Activated T-helper 2 cell treated with anti-CD3 and anti-CD28 coated beads, Interferon-gamma antibody, Interleukin-2, Interleukin-4, amounts not matched to agents 10 μg/mL and 5 μg/mL and 100 μg/mL, durations not matched to agents 14 hours and 24 hours and 36 hours (primary cell): ENCODE data around the gene GALNT14. TPM values are rescaled to one million over a fixed set of nuclear protein-coding genes. Genes with fewer than 3 reads are reported as not detected.

ENCODE experiments used
- DNase-seq: peaks from one replicate; pipeline ENCODE4 v3.0.0; 2021; ENCODE audit warnings: low spot score
- H3K27ac Mint-ChIP-seq: one replicate; pipeline ENCODE4 v1.8.0; 2021; ENCODE audit warnings: mixed read lengths
- H3K27me3 Mint-ChIP-seq: one replicate; pipeline ENCODE4 v1.8.0; 2021; ENCODE audit warnings: low read depth, mixed read lengths
- H3K36me3 Mint-ChIP-seq: one replicate; pipeline ENCODE4 v1.8.0; 2021; ENCODE audit warnings: low read depth, mixed read lengths
- H3K4me1 Mint-ChIP-seq: one replicate; pipeline ENCODE4 v1.8.0; 2021; ENCODE audit warnings: low read depth, mixed read lengths
- H3K4me3 Mint-ChIP-seq: one replicate; pipeline ENCODE4 v1.8.0; 2021; ENCODE audit warnings: low read depth, mild to moderate bottlenecking, moderate library complexity, mixed read lengths
- H3K9me3 Mint-ChIP-seq: one replicate; pipeline ENCODE4 v1.8.0; 2021; ENCODE audit warnings: mixed read lengths
- intact Hi-C: fragments of 100-400 bp; cut with micrococcal nuclease; formaldehyde crosslinking; loops from one replicate; pipeline ENCODE4 v1.15.1; 2023
- total RNA-seq: library from RNA; stranded (reverse); gene quantifications from 2 replicates; pipeline ENCODE4 v1.2.3, GENCODE V29; 2022

Gene GALNT14
- total RNA-seq, 1 donor from 2014 or later, result 0.50 TPM

- no peak for DNase-seq
- Mint-ChIP-seq H3K27me3 (peaks cover 9% of the 10 kb centered on the region), H3K9me3 (no peaks in the 10 kb centered on the region), H3K4me3 (no peak overlapping the region), H3K4me1 (no peaks in the 10 kb centered on the region), H3K27ac (no peak overlapping the region), H3K36me3 (no peaks in the 10 kb centered on the region)
- intact Hi-C loops, result no loop called here
Measured at GRCh38 chr2:31097962-31098613, 40.2 kb downstream of the GALNT14 start.

- Mint-ChIP-seq H3K27ac (no peak overlapping the region), H3K4me1 (no peaks in the 10 kb centered on the region), H3K27me3 (no peaks in the 10 kb centered on the region), H3K4me3 (no peak overlapping the region), H3K9me3 (no peaks in the 10 kb centered on the region), H3K36me3 (no peaks in the 10 kb centered on the region)
- intact Hi-C loops, result no loop called here
- DNase-seq, result no peak
Measured at GRCh38 chr2:31090188-31090587, 48.1 kb downstream of the GALNT14 start.

GRCh38 chr2:31089645-31090044 lies 48.6 kb downstream of the GALNT14 start:
- Mint-ChIP-seq H3K4me3 (no peak overlapping the region), H3K27ac (no peak overlapping the region), H3K27me3 (no peaks in the 10 kb centered on the region), H3K9me3 (no peaks in the 10 kb centered on the region), H3K36me3 (no peaks in the 10 kb centered on the region), H3K4me1 (no peaks in the 10 kb centered on the region)
- intact Hi-C loops, result no loop called here
- DNase-seq, result no peak

GRCh38 chr2:31088504-31089195 lies 49.6 kb downstream of the GALNT14 start:
- intact Hi-C loops, result no loop called here
- Mint-ChIP-seq H3K9me3 (no peaks in the 10 kb centered on the region), H3K27ac (no peak overlapping the region), H3K4me3 (no peak overlapping the region), H3K36me3 (no peaks in the 10 kb centered on the region), H3K4me1 (no peaks in the 10 kb centered on the region), H3K27me3 (no peaks in the 10 kb centered on the region)
- no peak for DNase-seq

GRCh38 chr2:31087491-31087890 lies 50.7 kb downstream of the GALNT14 start:
- DNase-seq, result no peak
- Mint-ChIP-seq H3K4me3 (no peak overlapping the region), H3K27me3 (no peaks in the 10 kb centered on the region), H3K9me3 (no peaks in the 10 kb centered on the region), H3K27ac (no peak overlapping the region), H3K36me3 (no peaks in the 10 kb centered on the region), H3K4me1 (no peaks in the 10 kb centered on the region)
- intact Hi-C loops, result no loop called here

GRCh38 chr2:31086590-31086989 lies 51.6 kb downstream of the GALNT14 start:
- intact Hi-C loops, result no loop called here
- no peak overlapping the region for H3K4me3 Mint-ChIP-seq

GRCh38 chr2:31083234-31083993 lies 54.8 kb downstream of the GALNT14 start:
- H3K9me3 Mint-ChIP-seq, result no peaks in the 10 kb centered on the region
- no peak overlapping the region for H3K4me3 Mint-ChIP-seq
- H3K27ac Mint-ChIP-seq, result no peak overlapping the region
- DNase-seq, result no peak
- H3K4me1 Mint-ChIP-seq, result no peaks in the 10 kb centered on the region
- intact Hi-C loops, result no loop called here
- H3K27me3 Mint-ChIP-seq, result no peaks in the 10 kb centered on the region
- no peaks in the 10 kb centered on the region for H3K36me3 Mint-ChIP-seq

More at GRCh38 chr2:31086590-31086989, 51.6 kb downstream of the GALNT14 start:
- no peaks in the 10 kb centered on the region for H3K9me3 Mint-ChIP-seq
- H3K27me3 Mint-ChIP-seq, result no peaks in the 10 kb centered on the region
- no peaks in the 10 kb centered on the region for H3K36me3 Mint-ChIP-seq
- H3K27ac Mint-ChIP-seq, result no peak overlapping the region
- DNase-seq, result no peak
- no peaks in the 10 kb centered on the region for H3K4me1 Mint-ChIP-seq

GRCh38 chr2:31082002-31082401 lies 56.2 kb downstream of the GALNT14 start:
- Mint-ChIP-seq H3K27me3 (no peaks in the 10 kb centered on the region), H3K9me3 (no peaks in the 10 kb centered on the region), H3K27ac (no peak overlapping the region), H3K36me3 (no peaks in the 10 kb centered on the region), H3K4me1 (no peaks in the 10 kb centered on the region), H3K4me3 (no peak overlapping the region)
- intact Hi-C loops, result no loop called here
- no peak for DNase-seq

- Mint-ChIP-seq H3K36me3 (no peaks in the 10 kb centered on the region), H3K27me3 (no peaks in the 10 kb centered on the region), H3K4me3 (no peak overlapping the region), H3K9me3 (no peaks in the 10 kb centered on the region), H3K4me1 (no peaks in the 10 kb centered on the region), H3K27ac (no peak overlapping the region)
- intact Hi-C loops, result no loop called here
- no peak for DNase-seq
Measured at GRCh38 chr2:31081492-31081891, 56.7 kb downstream of the GALNT14 start.

GRCh38 chr2:31080361-31080760 lies 57.9 kb downstream of the GALNT14 start:
- H3K27me3 Mint-ChIP-seq, result no peaks in the 10 kb centered on the region
- no peaks in the 10 kb centered on the region for H3K9me3 Mint-ChIP-seq
- H3K36me3 Mint-ChIP-seq, result no peaks in the 10 kb centered on the region
- no peak overlapping the region for H3K4me3 Mint-ChIP-seq
- H3K4me1 Mint-ChIP-seq, result no peaks in the 10 kb centered on the region
- DNase-seq, result no peak
- intact Hi-C loops, result no loop called here
- no peak overlapping the region for H3K27ac Mint-ChIP-seq

GRCh38 chr2:31079665-31080064 lies 58.6 kb downstream of the GALNT14 start:
- no peak overlapping the region for H3K27ac Mint-ChIP-seq
- intact Hi-C loops, result no loop called here

GRCh38 chr2:31078579-31079105 lies 59.6 kb downstream of the GALNT14 start:
- intact Hi-C loops, result no loop called here
- Mint-ChIP-seq H3K9me3 (no peaks in the 10 kb centered on the region), H3K4me1 (no peaks in the 10 kb centered on the region), H3K27me3 (no peaks in the 10 kb centered on the region), H3K27ac (no peak overlapping the region), H3K4me3 (no peak overlapping the region), H3K36me3 (no peaks in the 10 kb centered on the region)
- no peak for DNase-seq

More at GRCh38 chr2:31079665-31080064, 58.6 kb downstream of the GALNT14 start:
- Mint-ChIP-seq H3K36me3 (no peaks in the 10 kb centered on the region), H3K27me3 (no peaks in the 10 kb centered on the region), H3K9me3 (no peaks in the 10 kb centered on the region), H3K4me1 (no peaks in the 10 kb centered on the region), H3K4me3 (no peak overlapping the region)
- DNase-seq, result no peak

- H3K36me3 Mint-ChIP-seq, result no peaks in the 10 kb centered on the region
- no peak overlapping the region for H3K4me3 Mint-ChIP-seq
- DNase-seq, result no peak
- no peaks in the 10 kb centered on the region for H3K4me1 Mint-ChIP-seq
- no peaks in the 10 kb centered on the region for H3K27me3 Mint-ChIP-seq
- H3K9me3 Mint-ChIP-seq, result no peaks in the 10 kb centered on the region
- no peak overlapping the region for H3K27ac Mint-ChIP-seq
- intact Hi-C loops, result no loop called here
Measured at GRCh38 chr2:31078011-31078410, 60.2 kb downstream of the GALNT14 start.
